Astrocyte of the hippocampus (primary cell): Measurements from ENCODE around the gene OR5D18.
"Not testable (repeated sequence)": the region's sequence is repeated elsewhere in the genome, so short reads cannot be mapped to it uniquely, and the experiment has no call there.

Experiments
- DNase-seq: peaks from one replicate; pipeline ENCODE4 v3.0.0; 2011; ENCODE audit warnings: low read depth, low spot score

Gene OR5D18

DNA sequence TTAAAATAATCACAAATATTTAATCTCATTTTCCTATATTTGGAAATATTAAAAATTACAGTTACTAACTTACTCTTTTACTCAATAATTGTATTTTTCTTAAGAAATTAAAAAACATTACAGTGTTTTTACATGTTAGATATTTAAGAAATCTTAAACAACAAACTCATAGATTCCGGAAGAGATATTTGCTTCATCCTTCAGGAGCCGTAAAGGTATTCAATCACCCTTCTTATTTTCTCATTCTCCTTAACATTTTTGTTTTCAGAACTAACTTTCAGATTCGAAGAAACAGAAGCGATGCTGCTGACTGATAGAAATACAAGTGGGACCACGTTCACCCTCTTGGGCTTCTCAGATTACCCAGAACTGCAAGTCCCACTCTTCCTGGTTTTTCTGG is at the start of gene OR5D18:
Gene OR5D18, plus strand, starts transcription at position 301 of the 400 bp plus-strand sequence. Its CDS starts 0 bp downstream, at position 301.
- DNase-seq: no peak

DNA sequence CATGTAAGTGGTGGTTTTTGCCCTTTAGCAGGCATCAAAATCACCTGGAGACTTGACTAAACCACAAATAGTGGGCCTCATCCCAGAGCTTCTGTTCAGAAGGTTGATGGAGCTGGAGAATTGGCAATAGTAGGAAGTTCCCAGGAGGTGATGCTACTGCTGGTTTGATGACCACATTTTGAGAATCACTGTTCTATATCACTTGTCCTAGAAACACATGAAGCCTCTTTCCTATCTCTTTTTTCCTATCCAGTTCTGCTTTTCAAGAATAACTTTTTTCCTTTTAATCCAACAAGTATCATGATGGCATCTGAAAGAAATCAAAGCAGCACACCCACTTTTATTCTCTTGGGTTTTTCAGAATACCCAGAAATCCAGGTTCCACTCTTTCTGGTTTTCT is 46.3 kb upstream of the OR5D18 start, which contains the start of gene OR5D13:
Gene OR5D13, plus strand, starts transcription at position 301 of the 400 bp plus-strand sequence. Its CDS starts 0 bp downstream, at position 301.
- DNase-seq: no peak

DNA sequence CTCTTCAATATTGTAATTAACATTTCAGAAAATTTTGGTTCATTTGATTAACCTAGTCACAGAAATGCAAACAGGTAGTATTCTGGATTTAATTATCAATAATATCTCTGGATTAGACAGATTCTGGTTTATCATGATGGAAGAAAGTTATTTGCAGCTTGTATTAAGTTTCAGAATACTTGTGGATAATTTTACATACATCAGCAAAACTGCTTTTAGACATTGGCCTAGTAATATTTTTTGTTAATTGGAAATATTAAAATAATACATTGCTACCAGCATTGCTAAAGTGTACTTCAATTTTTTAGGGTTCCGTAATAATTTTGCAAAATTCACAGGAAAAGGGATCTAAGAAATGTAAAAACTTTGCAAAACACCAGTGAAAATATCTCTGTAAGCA is 27.8 kb upstream of the OR5D18 start:
- no peak for DNase-seq

DNA sequence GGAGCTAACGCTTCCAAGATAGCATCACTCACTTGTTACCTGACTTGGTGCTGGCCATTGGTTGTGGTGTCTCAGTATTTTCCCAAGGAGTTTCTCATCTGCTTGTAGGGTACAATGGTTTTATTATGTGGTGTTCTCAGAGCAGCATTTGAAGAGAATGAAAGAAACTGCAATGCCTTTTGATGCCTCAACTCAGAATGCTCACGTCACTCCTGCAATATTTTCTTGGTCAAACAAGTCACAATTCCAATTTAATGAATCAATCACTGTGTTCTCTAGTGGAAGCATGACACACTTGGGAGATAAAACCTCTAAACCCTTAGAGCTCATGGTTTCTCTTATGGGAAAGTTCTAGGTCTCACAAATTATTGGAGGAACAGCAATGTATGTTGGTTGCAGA is 26.1 kb upstream of the OR5D18 start:
- no peak for DNase-seq

DNA sequence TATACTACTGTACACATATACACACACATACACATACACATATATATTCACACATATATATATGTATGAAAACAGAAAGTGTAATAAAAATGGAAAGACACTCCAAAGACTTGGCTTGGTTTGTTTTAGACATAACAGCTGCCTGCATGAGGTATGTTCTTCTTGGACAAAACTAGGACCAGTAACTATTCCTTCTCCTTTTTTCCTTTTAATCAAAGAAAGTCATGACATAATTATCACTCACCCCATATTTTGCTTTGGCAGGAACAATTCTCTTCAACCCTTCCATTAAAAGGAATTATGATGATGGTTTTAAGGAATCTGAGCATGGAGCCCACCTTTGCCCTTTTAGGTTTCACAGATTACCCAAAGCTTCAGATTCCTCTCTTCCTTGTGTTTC is 24.2 kb upstream of the OR5D18 start, which contains the start of gene OR5D14:
Gene OR5D14, plus strand, starts transcription at position 301 of the 400 bp plus-strand sequence. Its CDS starts 0 bp downstream, at position 301.
- no peak for DNase-seq

DNA sequence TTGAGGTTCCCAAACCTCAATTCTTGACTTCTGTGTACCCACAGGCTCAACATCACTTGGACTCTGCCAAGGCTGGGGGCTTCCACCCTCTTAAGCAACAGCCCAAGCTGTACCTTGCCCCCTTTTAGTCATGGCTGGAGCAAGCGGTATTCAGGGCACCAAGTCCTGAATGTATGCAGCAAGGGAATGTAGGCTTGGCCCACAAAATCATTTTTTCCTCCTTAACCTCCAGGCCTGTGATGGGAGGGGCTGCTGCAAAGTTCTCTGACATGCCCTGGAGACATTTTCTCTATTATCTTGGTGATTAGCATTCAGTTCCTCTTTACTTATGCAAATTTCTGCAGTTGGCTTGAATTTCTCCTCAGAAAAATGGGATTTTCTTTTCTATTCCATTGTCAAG is 13.2 kb upstream of the OR5D18 start:
- no peak for DNase-seq

DNA sequence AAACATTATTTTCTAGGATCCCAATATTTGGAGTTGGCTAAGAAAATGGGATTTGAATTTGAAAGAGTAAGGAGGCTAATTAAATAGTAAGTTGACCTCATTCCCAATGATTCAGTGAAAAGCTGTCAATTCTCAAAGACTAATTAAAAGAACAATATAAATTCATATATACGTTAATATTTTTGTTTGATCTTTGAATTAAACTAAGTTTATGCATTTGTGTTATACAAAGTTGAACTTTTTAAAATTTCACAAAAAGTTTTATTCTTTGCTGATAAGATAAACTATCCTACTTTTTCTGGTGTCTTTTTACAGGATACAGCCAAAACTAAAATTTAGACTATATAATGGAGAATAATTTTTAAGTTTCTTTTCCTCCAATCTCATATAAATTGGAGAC is 8.4 kb upstream of the OR5D18 start, which contains the start of gene OR5L1:
Gene OR5L1, plus strand, starts transcription at position 301 of the 400 bp plus-strand sequence. CDS start 100 bp downstream, outside the sequence.
- no peak for DNase-seq

DNA sequence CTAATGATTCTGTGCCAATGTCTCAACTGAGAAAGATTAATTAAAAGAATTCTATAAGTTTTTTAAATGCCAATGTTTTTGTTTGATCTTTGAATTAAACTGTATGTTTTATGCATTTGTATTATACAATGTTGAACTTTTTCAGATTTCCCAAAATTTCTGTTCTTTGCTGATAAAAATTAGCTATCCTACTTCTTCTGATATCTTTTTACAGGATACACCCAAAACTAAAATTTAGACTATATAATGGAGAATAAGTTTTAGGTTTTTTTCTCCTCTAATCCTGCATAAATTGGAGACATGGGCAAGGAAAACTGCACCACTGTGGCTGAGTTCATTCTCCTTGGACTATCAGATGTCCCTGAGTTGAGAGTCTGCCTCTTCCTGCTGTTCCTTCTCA is 7.5 kb downstream of the OR5D18 start, which contains the start of gene OR5L2:
Gene OR5L2, plus strand, starts transcription at position 301 of the 400 bp plus-strand sequence. Its CDS starts 0 bp downstream, at position 301.
- no peak for DNase-seq

DNA sequence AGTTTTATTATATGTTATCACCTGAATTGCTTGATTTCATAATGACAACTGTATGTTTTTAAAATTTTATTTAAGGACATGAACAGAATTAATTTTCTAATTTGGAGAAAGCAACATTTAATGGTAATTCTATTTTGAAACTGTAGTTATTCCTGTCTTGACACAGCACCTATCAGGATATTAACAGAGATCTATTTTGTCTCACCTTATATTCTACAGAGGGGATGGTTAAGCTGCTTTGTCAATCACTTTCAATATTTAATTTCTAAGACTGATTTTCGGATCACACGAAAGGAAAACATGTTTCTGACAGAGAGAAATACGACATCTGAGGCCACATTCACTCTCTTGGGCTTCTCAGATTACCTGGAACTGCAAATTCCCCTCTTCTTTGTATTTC is 19.0 kb downstream of the OR5D18 start, which contains the start of gene OR5D16:
Gene OR5D16, plus strand, starts transcription at position 301 of the 400 bp plus-strand sequence. Its CDS starts 0 bp downstream, at position 301.
- DNase-seq: no peak

DNA sequence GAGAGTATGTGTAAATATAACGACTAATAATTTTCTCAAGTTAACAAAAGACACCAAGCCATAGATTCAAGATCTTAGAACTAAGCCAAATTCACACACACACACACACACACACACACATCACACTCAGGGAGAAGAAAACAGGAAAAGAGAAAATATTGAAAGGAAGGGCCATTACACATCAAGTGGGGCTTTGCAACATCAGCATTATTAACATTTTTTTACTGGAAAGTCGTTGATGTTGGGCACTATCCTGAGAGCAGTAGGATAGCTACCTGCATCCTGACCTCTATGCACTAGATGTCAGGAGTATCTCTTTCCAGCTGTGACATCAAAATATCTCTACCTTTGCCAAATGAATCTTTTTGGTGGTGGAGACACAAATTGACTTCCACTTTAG is 28.0 kb downstream of the OR5D18 start:
- DNase-seq: no peak

DNA sequence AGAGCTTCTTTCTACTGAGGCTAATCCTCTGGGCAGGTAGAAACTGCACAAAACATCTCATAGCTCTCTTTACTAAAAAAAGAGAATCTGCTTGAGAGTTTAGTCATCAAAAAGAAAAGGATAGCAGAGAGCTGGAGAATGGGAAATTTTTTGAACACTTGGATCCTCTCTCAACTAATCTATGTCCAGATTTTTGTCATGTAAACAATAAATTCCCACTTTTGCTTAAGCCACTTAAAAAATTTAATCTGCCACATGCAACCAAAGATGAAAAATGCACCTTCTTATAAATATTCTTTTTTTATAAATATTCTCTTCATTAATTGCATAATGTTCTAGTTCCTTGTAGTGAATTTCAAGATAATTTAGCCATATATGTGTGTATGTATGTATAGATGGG is 29.6 kb downstream of the OR5D18 start:
- DNase-seq: no peak

DNA sequence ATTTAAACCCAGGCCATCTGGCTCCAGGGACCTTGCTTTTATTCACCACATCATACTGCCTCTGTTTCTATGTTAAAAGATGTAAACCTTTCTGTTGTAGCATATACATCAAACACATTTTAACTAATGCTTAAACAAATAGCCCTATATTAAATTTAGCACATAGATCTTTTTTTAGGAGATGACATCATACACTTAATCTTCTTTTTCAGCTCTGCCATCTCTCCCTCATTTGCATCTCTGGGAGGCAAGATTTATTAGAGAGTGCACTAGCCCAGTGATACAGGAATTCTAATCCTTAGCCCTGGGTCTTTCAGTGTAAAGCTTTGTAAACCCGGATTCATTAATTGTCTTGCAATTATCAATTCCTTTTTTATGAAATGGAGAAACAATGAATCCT is 32.7 kb downstream of the OR5D18 start:
- no peak for DNase-seq

DNA sequence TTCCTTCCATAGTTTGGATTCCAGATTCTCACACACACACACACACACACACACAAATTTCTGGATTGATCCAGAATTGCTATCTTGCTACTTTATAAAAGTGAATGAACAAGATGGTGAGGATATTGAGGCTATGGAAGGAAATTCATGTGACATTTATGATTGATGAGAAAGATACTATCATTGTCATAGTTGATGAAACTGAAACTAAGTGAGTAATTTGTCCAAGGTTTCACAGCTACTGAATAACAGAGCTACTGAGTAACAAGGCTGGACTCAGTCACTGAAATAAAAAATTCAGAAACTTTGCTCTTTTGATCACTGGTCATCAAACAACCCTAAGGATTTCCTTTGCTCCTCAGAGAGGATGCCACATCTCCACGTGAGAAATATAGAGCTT is 35.3 kb downstream of the OR5D18 start:
- no peak for DNase-seq

DNA sequence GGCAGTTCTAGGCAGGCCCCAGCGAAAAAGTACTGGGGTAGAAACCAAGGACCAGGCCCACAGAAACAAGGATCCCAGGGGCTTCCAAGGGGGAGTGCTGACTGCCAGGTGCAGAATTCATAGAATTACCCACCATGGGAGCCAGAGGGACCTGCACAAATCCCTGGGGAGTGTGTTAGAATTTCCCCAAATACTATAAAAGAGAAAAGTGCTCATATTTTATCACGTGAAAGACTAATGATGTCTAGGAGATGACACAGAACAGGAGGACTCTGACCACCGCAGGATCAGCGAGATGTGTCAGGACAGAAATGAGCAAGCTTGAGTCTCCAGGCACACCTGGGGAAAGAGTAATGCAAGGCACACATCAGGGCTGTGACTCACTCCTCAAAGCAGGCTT is 47.9 kb downstream of the OR5D18 start:
- not testable (repeated sequence) for DNase-seq
